NAMALWA (cell line): ENCODE data around the gene XRCC3.

ENCODE experiments used
- DNase-seq: peaks from one replicate; pipeline ENCODE4 v3.0.0-alpha.2; 2015; ENCODE audit warnings: low spot score

The XRCC3 gene

DNA sequence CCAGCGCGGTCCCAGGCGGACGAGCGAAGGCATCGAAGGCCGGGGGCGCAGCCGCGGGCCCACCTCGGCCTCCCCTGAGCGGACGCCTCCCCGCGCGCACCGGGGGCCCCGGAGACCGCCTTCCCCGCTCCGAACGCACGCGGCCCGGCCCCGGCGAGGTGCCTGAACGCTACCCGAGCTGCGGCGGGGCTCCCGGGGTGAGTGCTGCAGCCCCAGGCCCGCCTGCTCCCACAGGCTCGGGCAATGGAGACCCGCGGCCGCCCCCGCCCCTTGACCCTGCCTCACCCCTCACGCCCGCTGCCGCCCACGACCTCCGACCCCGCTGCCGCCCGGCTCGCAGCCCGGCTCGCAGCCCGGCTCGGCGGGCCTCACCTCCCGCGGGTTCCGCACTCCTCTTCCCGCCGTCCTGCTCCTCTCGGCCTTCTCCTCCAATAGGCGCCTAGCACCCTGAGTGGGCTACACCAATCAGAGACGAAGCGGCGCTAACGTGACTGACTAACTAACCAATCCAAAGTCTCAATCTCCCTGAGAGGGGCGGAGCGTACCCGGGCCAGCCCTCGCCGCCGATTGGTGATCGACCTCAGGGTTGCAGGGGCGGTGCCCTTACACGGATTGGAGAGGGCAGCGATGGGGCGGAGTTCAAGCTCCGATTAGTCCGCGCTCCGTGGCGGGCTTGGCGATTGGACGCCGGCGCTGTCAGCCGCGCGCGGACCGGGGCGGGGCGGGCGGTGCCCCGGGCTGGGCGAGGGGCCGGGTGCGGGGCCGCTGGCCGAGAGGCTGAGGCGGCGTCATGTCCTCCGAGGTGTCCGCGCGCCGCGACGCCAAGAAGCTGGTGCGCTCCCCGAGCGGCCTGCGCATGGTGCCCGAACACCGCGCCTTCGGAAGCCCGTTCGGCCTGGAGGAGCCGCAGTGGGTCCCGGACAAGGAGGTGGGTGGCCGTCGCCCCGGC lies at the start of gene XRCC3, which contains the start of gene ZFYVE21:
XRCC3 (minus strand) TSS at position 400 of the 949 bp plus-strand sequence. CDS start 4,364 bp downstream, outside the sequence.
ZFYVE21 (plus strand) TSS at position 759 of the 949 bp plus-strand sequence; CDS start at position 791, 32 bp downstream.
- DNase-seq, result peak; percentile 99

DNA sequence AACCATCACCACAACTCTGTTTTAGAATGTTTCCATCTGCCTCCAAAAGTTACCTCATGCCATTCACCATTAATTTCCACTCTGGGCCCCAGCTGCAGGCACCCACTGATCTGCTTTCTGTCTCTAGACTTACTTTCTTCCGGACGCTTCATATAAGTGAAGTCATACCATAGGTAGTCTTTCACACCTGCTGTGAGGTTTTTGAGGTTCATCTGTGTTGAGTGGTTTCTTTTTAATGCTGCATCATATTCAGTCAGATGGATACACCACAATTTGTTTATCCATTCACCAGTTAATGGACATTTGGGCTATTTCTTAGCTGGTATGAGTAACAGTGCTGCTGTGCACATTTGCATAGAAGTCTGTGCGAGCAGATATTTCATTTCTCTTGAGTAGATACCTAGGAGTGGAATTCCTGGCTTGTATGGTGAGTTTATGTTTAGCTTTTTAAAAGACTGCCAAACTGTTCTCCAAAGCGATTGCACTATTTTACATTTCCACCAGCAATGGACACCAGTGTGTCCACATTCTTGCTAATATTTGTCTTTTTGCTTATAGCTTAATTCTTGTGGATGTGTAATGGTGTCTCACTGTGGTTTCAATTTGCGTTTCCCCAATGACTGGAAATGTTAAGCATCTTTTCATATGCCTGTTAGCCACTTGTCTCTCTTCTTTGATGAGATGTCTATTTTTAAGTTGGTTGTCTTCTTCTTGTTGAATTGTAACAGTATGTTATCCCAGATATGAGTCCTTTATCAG lies 48.7 kb upstream of the XRCC3 start:
- peak; percentile 79 for DNase-seq

DNA sequence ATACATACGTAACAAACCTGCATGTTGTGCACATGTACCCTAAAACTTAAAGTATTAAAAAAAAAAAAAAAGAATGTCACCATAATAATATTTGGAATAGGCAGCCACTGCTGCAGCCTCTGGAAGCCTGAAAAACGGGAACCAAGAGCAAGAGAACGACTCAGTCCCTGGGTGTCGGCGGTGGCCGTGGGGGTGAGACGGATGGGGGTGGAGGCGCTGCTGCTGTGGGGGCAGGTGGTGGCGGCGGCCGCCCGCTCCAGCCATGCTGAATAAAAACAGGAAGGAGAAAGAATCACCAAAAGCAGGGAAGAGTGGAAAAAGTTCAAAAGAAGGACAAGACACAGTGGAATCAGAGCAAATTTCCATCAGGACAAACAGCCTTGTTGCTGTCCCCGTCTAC lies 47.3 kb upstream of the XRCC3 start:
- no peak for DNase-seq

DNA sequence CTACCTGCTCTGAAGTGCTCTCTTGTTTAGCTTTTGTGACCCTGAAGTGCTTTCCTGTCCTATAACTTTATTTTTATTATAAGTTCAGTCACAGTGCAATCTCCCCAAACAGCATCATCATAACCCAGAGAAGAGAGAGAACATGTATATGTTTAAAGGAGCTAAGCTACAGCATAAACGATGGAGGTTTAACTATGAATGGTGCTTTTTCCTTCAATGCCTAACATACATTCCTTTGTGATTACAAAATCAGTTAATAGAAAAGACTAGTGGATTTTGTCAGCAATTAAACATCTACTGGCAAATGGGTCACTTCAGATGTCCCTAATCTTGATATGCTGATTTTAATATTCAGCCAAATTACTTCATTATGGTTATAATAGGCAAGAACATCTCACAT lies 46.8 kb upstream of the XRCC3 start:
- DNase-seq, result no peak

DNA sequence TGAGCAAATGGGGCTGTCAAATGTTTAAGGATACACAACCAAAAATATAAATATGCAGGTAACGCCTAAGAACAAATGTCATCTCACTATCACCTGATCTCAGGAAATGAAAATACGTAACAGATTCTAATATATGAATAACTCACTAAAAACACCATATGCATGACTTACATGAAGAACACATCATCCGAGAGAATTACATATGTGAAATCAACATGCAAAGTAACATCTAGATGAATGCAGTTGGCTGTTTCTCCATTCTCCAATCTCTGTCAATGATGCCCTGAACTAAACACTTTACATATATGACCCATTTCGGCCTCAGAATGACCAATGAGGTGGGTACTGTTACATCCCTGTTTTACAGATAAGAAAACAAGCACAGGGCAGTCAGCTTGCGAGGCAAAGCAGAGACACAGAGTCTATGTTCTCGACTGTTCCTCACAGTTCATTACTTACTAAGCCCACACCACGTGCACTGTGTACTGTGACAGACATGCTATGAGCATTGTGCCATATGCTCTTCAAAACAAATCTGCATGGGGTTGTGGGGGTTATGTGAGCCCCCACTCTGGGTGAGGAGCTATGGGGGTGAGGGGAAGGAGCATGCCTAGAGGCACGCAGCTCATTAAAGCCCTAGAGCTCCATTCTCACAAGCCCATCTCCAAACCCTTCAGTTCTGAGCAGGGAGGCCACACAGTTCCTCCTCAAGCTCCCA lies 43.0 kb upstream of the XRCC3 start:
- no peak for DNase-seq

DNA sequence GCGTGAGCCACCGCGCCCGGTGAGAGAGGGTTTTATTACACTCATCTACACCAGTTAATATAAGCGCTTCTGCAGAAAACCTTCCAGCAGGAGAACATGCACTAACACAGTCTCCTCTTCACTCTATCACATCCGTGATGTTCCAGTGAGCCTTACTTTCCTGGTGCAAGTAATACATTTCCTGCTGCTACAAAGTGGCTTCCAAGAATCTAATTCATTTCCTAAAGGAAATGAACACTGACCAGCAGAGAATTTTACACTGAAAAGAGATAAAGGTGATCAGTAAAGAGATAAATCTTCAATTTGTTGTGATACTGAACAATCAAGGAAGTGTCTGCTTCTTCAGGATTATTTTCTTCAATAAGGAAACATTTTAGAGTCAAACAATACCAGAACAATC lies 39.8 kb upstream of the XRCC3 start:
- DNase-seq, result no peak

DNA sequence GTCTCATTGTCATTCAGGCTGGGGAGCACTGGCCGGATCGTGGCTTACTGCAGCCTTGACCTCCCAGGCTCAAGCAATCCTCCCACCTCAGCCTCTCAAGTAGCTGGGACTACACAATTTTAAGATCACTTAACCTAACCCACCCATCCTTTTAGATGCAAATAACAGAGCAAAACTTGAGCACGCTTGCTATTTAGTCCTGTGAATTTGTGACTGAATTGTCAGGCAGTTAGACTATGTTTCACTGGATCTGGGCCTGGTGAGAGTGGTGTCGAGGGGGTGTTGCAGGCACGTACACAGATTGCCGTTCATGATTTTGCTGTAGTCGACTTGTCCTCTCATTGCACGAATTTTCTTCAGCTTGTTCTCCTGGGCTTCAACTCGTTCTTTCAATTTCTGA lies 38.5 kb upstream of the XRCC3 start:
- DNase-seq, result no peak

DNA sequence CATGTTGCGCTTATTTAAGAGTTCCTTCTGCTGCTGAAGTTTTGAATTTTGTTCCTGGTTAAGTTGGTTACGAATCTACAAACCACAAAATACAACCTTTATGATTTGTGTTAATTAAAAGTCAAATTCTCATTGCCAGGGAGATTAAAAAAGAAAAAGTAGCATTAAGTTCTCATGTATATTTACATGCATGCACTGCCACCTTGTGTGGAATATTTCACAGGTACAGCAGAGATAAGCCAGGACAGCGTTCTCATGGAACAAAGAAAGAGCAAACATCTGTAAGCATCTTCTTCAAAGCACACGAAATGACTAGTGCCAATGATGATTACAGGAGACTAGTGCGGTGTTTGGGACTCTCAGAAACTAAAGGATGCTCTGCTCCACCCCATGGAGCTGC lies 34.6 kb upstream of the XRCC3 start:
- no peak for DNase-seq

DNA sequence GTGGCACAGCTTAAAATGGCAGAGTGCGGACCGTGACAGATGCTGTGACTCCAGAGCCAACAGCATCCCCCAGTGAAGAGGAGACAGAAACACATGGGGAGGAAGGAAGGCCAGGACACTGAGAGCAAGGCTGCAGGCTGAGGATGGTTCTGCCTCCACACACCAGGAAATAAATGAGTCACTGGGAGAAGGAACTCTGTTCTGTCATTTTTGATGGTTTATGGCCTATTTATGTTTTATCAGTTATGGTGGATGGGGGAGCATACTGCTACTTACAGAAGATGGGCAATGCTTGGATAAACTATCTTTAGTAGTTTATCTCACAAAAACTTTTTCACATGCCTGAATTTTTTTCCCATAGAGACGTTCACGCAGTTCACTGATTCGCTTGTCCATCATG lies 34.2 kb upstream of the XRCC3 start:
- DNase-seq, result no peak

DNA sequence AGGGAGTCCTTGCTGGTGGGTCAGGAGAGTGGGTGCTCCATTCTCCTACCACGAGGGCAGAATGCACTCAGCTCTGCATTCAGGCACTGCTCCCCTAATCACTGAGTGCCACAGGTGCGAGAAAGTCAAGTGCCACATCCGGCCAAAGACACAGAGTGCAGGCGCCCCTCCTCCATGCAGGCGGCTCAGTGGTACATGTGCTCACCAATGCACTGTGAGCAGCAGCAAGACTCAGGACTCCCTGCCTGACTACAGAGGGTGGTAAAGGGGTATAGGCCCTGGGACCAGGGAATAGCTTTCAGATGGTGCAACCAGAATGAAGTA lies 33.2 kb upstream of the XRCC3 start:
- DNase-seq, result peak; percentile 63

DNA sequence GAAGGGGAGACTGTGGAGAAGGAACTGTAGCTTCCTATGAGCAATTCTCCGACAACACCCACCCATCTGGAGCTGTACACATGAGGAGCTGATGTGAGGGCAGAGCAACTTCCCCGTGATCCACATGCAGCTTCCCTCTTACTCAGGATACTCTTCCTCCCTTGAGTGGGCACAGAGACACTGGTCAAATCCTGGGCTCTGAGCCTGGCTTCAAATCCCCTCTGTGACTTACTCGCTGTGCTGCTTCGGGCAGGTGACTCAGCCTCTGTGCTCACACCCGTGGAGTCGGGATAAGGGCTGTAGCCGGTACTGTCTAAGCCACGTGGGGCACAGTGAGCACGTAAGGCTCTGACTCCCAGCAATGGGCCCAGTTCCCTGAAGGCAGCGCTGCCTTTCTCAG lies 31.4 kb upstream of the XRCC3 start:
- DNase-seq, result no peak

DNA sequence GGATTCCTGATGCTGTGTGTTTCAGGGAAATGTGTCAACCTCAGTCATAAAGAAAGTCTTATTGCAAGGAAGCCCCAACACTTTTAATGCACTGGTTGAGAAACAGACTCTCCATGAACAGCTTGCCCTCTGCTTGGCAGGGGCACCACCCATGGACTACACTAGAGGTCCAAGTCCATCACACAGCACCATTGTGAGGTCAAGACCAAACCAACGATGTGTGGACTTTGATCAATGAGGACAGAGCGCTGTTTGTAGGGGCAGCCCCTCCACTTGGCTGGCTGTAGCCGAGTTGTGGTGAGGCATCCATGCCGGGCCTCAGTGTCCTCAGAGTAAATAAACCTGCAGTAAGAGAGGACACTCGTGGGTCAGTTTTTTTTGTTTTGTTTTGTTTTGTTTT lies 30.2 kb upstream of the XRCC3 start:
- no peak for DNase-seq

DNA sequence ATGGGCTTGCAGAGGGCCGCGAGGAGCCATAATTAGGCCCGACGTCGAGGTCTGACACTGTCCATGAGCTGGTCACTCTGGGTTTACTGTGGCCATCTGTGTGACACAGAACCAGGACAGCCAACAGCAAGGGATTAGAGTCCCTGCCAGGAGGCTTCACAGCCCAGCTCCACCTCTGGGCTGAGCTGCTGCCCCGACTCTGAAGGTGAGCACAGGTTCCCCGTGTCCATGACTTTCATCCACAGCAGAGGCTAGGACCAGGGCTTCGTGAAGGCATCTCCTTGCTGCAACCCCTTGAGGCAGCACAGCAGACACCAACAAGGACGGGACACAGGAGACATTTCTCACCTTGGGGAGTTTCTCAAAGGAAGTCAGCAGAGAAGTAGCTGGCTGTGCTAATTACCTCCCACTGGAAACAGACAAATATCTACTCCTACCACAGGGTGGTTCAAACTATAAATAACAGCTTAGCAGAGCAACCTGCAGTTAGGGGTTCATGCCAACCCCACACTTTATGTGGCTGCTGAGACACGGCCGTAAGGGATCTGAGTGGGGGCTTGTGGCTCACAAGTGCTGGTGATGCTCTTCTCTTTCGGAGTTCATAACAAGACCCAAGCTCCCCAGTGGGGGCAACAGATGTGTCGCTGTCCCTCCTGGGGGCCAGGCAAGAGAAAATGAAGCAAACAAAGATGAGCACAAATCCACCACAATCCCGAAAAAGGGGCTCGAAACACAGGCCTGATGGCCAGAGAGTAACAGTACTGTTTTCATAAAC lies 29.6 kb upstream of the XRCC3 start:
- no peak for DNase-seq

DNA sequence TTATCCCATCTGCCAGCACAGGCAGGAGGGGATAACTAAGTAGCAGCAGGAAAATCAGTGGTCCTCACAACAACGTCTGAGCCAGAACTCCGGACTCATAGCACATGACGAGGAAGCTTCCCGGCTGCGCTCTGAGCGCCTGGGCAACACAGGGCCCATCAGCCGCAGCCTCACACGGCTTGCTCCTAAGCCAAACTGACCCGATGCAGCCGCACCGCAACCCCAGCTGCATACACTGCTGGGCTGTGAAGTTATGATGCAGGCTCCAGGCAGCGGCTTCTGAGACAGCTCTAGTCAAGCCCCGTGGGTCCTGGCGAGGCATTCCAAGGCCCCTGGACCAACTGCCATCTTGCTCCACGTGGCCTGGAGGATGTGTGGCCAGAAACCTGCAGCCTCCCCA lies 28.4 kb upstream of the XRCC3 start:
- no peak for DNase-seq

DNA sequence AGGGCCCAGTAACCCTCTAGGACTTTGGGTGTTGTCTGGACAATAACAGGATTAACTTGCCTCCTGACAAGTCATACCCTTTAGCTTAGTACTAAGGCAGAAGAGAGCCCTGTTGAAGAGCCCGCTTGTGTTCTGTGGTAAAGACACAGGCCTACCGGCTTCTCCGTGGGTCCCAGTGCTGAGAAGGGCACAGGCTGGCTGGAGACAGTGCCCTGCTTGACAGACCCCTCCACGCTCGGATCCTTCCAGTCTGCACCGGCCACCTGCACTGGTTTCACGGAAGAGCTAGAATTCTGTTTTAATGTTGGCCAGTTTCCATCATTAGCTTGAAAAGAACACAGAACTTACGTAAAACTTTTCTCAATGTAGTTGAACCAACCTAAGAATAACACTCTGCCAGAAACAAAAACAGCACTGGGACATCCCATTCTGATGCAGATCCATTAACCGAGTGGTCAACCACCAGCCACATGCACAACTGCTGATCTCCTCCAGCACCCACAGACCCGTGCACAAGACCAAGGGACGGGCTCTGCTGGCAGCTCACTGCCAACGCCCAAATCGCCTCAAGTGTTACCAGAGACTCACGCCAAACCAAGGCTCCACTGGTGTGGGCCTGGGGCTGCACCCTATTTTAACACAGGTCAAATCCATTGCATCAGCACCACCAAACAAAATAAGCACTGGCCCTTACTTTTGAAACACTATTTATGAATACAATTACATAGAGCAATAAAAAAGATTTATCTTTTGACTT lies 27.4 kb upstream of the XRCC3 start:
- DNase-seq, result no peak

DNA sequence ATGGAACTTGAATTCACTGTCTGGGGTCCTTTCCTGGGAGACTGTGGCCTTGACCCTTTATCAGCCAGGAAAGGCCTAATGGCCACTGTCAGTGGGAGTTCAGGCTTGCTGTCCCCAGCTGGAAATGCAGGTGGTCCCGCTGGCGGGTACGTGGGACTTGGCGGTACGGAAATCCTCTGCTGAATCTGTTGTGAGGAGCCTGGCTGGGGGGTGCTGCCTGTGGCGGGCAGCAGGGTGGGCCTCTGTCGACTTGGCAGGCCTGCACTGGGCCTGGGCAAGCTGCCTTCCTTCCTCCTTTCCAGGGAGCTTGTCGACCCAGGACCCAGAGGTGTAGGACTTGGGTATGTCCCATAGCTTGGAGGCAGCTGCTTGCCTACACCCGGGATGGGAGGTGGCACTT lies 26.6 kb upstream of the XRCC3 start:
- DNase-seq, result no peak

DNA sequence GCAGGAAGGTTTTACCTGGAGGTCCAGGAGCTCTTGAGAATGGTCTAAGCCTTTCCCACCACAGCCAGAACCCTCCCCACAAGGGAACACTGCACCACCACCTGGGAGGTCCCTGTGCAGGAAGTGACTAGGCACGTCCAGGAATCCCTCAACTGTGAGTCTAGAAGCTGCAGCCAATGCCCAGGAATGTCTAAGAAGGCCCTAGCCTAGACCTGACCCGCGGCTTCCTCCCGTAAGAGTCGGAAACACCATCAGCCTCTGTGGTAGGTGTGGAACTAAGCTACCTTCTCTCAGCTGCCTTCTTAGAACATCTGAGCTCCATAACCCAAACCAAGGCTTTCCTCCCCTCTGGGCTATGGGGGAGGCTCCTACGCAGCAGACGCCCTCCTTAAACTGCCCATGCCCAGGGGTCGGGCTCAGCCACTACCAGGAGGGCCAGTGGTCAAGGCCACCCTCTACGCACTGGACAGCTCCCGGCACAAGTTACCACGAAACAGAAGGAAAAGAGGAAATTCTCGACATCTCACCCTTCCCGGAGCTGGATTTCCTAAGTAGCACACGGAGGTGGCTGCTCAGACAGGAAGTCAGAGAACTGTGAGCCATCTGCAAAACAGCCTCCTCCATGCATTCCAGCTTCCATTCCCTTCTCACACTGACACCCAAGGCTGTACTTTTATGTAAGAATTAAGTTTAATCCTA lies 25.9 kb upstream of the XRCC3 start:
- DNase-seq, result no peak

DNA sequence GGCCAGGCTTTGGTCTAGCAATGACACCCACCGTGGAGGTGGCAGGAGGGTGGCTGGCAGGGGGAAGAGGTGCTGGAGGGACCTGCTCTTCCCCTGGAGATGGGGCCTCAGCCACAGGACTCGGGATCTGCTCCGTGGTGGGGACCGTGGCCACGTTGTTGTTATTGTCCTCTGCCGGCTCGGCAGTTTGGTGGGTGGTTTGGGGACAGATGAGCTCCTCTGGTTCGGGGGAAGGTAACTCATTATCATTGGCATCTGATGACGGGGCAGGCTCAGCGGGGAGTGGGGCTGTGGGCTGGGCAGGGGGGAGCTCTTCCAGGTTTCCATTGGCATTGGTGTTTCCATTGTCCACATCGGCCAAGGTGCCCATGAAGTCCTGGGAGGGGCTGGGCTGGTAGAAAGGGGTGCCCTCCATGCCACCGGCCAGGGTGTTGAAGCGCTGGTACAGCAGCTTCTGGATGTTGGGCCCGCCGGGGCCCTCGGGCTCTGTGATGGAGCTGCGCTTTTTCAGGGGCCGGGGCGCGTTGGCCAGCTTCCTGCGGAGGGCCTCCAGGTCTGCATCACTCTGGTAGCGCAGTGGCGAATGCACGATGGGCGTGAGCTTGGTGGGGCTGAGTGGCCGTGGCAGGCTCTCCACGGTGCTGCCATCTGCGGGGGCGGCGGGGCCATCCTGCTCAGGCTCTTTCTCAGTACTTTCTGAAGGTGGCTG lies 24.7 kb upstream of the XRCC3 start:
- no peak for DNase-seq

DNA sequence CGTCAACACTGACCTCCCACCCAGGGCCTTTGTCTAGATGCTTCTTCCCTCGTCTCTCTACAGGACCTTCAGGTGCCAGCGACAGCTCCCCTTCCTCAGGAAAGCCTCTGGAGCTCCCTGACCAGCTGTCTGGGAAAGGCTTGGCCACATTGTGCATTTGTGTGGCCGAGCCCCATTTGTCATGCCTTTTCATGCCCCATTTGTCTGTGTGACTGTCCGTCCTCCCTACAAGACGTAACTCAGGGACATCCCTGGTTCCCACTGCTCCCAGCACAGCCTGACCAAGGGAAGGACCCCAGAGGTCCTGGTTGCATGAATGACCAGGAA lies 24.2 kb upstream of the XRCC3 start:
- no peak for DNase-seq
